ENCODE data around the gene EIF5. TPM values are rescaled to one million over a fixed set of nuclear protein-coding genes. Genes with fewer than 3 reads are reported as not detected.

Gene EIF5
- total and polyA plus RNA-seq, 2 experiments from 2014 or later = 194 to 634 TPM

DNA sequence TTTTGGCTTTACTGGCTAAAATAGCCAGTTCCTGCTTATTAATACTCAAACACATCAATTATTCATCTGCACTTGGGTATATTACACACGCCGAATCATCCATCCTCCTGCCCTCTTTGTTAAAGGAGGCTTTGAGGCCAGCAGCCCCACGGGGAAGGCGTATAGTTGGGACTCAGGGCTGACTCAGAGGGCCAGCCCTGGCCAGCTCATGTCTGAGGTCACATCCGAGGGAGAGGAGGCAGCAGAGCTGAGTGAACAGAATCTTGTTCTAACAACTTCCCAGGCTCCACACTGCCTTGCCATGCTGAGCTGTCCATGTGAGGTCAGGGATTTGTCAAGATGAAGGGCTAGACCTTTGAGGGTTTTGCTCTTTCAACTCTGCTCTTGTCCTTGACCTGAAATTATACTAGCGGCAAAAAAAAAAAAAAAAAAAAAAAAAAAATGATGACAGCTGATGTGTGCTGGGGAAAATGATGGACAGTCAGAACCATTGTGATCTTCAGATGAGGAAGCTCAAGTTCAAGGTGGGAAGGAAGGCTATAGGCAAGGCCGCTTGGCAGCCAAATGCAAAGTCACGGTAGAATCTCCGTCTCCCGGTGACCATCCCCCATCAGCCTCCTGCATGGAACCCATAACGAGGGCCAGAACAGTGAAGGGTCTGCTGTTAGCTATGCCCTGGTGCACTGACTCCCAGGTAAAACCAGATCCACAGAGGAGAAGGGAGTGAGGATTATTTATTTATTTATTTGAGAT is 38.7 kb downstream of the EIF5 start (continued):
- TF ChIP-seq, protein P1, sequence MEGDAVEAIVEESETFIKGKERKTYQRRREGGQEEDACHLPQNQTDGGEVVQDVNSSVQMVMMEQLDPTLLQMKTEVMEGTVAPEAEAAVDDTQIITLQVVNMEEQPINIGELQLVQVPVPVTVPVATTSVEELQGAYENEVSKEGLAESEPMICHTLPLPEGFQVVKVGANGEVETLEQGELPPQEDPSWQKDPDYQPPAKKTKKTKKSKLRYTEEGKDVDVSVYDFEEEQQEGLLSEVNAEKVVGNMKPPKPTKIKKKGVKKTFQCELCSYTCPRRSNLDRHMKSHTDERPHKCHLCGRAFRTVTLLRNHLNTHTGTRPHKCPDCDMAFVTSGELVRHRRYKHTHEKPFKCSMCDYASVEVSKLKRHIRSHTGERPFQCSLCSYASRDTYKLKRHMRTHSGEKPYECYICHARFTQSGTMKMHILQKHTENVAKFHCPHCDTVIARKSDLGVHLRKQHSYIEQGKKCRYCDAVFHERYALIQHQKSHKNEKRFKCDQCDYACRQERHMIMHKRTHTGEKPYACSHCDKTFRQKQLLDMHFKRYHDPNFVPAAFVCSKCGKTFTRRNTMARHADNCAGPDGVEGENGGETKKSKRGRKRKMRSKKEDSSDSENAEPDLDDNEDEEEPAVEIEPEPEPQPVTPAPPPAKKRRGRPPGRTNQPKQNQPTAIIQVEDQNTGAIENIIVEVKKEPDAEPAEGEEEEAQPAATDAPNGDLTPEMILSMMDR (conservative IDR thresholded peaks at IDR 0.05; ENCODE audit: low read depth in 2 of 2) = no peak
- TF ChIP-seq EZH2phosphoT487 (IDR thresholded peaks at IDR 0.05; ENCODE audit: unreplicated experiment) (no peak), NANOG (IDR thresholded peaks at IDR 0.05; ENCODE audit: borderline replicate concordance) (no peak), STAT1 (IDR thresholded peaks at IDR 0.05; ENCODE audit: unreplicated experiment) (no peak), EZH2 (IDR thresholded peaks at IDR 0.05; ENCODE audit: low read depth, unreplicated experiment) (no peak)
- TF ChIP-seq, protein P2, sequence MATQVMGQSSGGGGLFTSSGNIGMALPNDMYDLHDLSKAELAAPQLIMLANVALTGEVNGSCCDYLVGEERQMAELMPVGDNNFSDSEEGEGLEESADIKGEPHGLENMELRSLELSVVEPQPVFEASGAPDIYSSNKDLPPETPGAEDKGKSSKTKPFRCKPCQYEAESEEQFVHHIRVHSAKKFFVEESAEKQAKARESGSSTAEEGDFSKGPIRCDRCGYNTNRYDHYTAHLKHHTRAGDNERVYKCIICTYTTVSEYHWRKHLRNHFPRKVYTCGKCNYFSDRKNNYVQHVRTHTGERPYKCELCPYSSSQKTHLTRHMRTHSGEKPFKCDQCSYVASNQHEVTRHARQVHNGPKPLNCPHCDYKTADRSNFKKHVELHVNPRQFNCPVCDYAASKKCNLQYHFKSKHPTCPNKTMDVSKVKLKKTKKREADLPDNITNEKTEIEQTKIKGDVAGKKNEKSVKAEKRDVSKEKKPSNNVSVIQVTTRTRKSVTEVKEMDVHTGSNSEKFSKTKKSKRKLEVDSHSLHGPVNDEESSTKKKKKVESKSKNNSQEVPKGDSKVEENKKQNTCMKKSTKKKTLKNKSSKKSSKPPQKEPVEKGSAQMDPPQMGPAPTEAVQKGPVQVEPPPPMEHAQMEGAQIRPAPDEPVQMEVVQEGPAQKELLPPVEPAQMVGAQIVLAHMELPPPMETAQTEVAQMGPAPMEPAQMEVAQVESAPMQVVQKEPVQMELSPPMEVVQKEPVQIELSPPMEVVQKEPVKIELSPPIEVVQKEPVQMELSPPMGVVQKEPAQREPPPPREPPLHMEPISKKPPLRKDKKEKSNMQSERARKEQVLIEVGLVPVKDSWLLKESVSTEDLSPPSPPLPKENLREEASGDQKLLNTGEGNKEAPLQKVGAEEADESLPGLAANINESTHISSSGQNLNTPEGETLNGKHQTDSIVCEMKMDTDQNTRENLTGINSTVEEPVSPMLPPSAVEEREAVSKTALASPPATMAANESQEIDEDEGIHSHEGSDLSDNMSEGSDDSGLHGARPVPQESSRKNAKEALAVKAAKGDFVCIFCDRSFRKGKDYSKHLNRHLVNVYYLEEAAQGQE (IDR thresholded peaks at IDR 0.05; ENCODE audit: unreplicated experiment) = no peak

- Histone ChIP-seq H3K4me2 (no peak overlapping the region), H3K36me3 (ENCODE audit: insufficient read depth) (no peaks in the 10 kb centered on the region), H3K79me2 (replicated peaks; ENCODE audit: insufficient read depth) (no peaks in the 10 kb centered on the region), H4K20me1 (replicated peaks; ENCODE audit: insufficient read depth) (no peaks in the 10 kb centered on the region), H3F3A (replicated peaks; ENCODE audit: low read depth) (no peaks in the 10 kb centered on the region), H3K27me3 (ENCODE audit: insufficient read depth) (no peaks in the 10 kb centered on the region), H3K4me1 (ENCODE audit: insufficient read depth) (no peaks in the 10 kb centered on the region; the same call in 1 of the 2 replicates), H3K4me3 (no peak overlapping the region), H2AFZ (no peak overlapping the region), H3K9me2 (ENCODE audit: insufficient read depth) (no peaks in the 10 kb centered on the region), H3K27ac (ENCODE audit: low read depth) (no peak overlapping the region)
- peaks cover 16% of the 10 kb centered on the region for H3K4me1 Mint-ChIP-seq
- no peaks in the 10 kb centered on the region for H3K36me3 Mint-ChIP-seq (ENCODE audit: low read depth)
- H3K9me3 Mint-ChIP-seq = no peaks in the 10 kb centered on the region; the same call in 2 of the 3 replicates
- ATAC-seq = no peak
- DNase-seq (ENCODE audit: low spot score) = no peak
- no peak overlapping the region for H3K4me3 Mint-ChIP-seq
- H3K27ac Mint-ChIP-seq = no peak overlapping the region
- H3K27me3 Mint-ChIP-seq (ENCODE audit: insufficient read depth, low read depth, poor library complexity) = peaks cover 10% of the 10 kb centered on the region
- TF ChIP-seq EZH2 (IDR thresholded peaks at IDR 0.05; ENCODE audit: low read depth, unreplicated experiment) = no peak
- TF ChIP-seq, protein P3, sequence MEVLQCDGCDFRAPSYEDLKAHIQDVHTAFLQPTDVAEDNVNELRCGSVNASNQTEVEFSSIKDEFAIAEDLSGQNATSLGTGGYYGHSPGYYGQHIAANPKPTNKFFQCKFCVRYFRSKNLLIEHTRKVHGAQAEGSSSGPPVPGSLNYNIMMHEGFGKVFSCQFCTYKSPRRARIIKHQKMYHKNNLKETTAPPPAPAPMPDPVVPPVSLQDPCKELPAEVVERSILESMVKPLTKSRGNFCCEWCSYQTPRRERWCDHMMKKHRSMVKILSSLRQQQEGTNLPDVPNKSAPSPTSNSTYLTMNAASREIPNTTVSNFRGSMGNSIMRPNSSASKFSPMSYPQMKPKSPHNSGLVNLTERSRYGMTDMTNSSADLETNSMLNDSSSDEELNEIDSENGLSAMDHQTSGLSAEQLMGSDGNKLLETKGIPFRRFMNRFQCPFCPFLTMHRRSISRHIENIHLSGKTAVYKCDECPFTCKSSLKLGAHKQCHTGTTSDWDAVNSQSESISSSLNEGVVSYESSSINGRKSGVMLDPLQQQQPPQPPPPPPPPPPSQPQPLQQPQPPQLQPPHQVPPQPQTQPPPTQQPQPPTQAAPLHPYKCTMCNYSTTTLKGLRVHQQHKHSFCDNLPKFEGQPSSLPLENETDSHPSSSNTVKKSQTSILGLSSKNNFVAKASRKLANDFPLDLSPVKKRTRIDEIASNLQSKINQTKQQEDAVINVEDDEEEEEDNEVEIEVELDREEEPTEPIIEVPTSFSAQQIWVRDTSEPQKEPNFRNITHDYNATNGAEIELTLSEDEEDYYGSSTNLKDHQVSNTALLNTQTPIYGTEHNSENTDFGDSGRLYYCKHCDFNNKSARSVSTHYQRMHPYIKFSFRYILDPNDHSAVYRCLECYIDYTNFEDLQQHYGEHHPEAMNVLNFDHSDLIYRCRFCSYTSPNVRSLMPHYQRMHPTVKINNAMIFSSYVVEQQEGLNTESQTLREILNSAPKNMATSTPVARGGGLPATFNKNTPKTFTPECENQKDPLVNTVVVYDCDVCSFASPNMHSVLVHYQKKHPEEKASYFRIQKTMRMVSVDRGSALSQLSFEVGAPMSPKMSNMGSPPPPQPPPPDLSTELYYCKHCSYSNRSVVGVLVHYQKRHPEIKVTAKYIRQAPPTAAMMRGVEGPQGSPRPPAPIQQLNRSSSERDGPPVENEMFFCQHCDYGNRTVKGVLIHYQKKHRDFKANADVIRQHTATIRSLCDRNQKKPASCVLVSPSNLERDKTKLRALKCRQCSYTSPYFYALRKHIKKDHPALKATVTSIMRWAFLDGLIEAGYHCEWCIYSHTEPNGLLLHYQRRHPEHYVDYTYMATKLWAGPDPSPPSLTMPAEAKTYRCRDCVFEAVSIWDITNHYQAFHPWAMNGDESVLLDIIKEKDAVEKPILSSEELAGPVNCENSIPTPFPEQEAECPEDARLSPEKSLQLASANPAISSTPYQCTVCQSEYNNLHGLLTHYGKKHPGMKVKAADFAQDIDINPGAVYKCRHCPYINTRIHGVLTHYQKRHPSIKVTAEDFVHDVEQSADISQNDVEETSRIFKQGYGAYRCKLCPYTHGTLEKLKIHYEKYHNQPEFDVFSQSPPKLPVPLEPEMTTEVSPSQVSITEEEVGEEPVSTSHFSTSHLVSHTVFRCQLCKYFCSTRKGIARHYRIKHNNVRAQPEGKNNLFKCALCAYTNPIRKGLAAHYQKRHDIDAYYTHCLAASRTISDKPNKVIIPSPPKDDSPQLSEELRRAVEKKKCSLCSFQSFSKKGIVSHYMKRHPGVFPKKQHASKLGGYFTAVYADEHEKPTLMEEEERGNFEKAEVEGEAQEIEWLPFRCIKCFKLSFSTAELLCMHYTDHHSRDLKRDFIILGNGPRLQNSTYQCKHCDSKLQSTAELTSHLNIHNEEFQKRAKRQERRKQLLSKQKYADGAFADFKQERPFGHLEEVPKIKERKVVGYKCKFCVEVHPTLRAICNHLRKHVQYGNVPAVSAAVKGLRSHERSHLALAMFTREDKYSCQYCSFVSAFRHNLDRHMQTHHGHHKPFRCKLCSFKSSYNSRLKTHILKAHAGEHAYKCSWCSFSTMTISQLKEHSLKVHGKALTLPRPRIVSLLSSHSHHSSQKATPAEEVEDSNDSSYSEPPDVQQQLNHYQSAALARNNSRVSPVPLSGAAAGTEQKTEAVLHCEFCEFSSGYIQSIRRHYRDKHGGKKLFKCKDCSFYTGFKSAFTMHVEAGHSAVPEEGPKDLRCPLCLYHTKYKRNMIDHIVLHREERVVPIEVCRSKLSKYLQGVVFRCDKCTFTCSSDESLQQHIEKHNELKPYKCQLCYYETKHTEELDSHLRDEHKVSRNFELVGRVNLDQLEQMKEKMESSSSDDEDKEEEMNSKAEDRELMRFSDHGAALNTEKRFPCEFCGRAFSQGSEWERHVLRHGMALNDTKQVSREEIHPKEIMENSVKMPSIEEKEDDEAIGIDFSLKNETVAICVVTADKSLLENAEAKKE (CRISPR knock-in tag; IDR thresholded peaks at IDR 0.05) = no peak
- TF ChIP-seq JUNB (IDR thresholded peaks at IDR 0.05; ENCODE audit: unreplicated experiment) = no peak
- TF ChIP-seq POLR2AphosphoS5 (IDR thresholded peaks at IDR 0.05; ENCODE audit: low read depth) = no peak
Measured at GRCh38 chr14:103374121-103374520, 40.1 kb downstream of the EIF5 start.
